GM15510 (cell line): ENCODE data around the gene HDAC4.

Experiments used
- POLR2A ChIP-seq: IDR thresholded peaks from 3 replicates; pipeline ENCODE4 v1.6.1; 2011; ENCODE audit warnings: borderline replicate concordance; ENCODE audit not compliant: insufficient read length; ENCODE audit errors: extremely low read depth

The HDAC4 gene

GRCh38 chr2:239012936-239013677, 387.7 kb downstream of the HDAC4 start:
- no peak for TF ChIP-seq POLR2A

GRCh38 chr2:239012228-239012627, 388.6 kb downstream of the HDAC4 start:
- no peak for TF ChIP-seq POLR2A

GRCh38 chr2:239009589-239009961, 391.2 kb downstream of the HDAC4 start:
- TF ChIP-seq POLR2A: no peak

GRCh38 chr2:239008677-239009588, 391.9 kb downstream of the HDAC4 start:
- no peak for TF ChIP-seq POLR2A

GRCh38 chr2:239008004-239008403, 392.8 kb downstream of the HDAC4 start:
- no peak for TF ChIP-seq POLR2A

GRCh38 chr2:239006622-239007285, 394.1 kb downstream of the HDAC4 start:
- no peak for TF ChIP-seq POLR2A

GRCh38 chr2:239005586-239005985, 395.2 kb downstream of the HDAC4 start:
- TF ChIP-seq POLR2A: no peak

- no peak for TF ChIP-seq POLR2A
Measured at GRCh38 chr2:239004274-239005015, 396.4 kb downstream of the HDAC4 start.

GRCh38 chr2:239003624-239004273, 397.1 kb downstream of the HDAC4 start:
- no peak for TF ChIP-seq POLR2A

GRCh38 chr2:239002954-239003623, 397.7 kb downstream of the HDAC4 start:
- TF ChIP-seq POLR2A: no peak

- TF ChIP-seq POLR2A: no peak
Measured at GRCh38 chr2:239002591-239002953, 398.2 kb downstream of the HDAC4 start.

- TF ChIP-seq POLR2A: no peak
Measured at GRCh38 chr2:239001794-239002193, 399.0 kb downstream of the HDAC4 start.

GRCh38 chr2:239000500-239001073, 400.2 kb downstream of the HDAC4 start:
- TF ChIP-seq POLR2A: no peak

- TF ChIP-seq POLR2A: no peak
Measured at GRCh38 chr2:239000089-239000488, 400.7 kb downstream of the HDAC4 start.

GRCh38 chr2:238999291-238999741, 401.5 kb downstream of the HDAC4 start:
- TF ChIP-seq POLR2A: no peak
